HG03064 (cell line): ENCODE results near the gene LIMS4.
"Not testable (repeated sequence)": the region's sequence is repeated elsewhere in the genome, so short reads cannot be mapped to it uniquely, and the experiment has no call there.

Experiments used
- ATAC-seq: cut with Tn5 transposase; IDR thresholded peaks from one replicate; pipeline ENCODE4 v1.9.1; 2021; ENCODE audit warnings: low read depth; ENCODE audit not compliant: unreplicated experiment

The LIMS4 gene

DNA sequence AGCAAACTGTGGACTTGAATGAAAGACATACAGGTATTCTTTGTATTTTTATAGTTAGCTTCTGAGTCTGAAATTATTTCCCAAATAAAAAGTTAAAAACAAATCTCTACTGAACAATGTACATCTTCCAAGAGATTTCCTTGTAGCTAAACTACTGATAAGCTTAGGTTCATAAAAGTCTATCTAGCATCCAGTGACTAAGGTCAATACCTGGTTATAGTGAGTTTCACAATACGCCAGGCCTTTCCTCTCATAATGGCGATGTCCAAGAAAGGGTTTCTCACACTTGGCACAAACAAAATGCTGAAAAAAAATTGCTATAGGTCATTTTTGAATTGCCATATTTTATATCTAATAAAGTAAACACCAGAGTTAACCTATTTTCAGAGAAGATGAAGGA lies 21.7 kb downstream of the LIMS4 start:
- not testable (repeated sequence) for ATAC-seq

DNA sequence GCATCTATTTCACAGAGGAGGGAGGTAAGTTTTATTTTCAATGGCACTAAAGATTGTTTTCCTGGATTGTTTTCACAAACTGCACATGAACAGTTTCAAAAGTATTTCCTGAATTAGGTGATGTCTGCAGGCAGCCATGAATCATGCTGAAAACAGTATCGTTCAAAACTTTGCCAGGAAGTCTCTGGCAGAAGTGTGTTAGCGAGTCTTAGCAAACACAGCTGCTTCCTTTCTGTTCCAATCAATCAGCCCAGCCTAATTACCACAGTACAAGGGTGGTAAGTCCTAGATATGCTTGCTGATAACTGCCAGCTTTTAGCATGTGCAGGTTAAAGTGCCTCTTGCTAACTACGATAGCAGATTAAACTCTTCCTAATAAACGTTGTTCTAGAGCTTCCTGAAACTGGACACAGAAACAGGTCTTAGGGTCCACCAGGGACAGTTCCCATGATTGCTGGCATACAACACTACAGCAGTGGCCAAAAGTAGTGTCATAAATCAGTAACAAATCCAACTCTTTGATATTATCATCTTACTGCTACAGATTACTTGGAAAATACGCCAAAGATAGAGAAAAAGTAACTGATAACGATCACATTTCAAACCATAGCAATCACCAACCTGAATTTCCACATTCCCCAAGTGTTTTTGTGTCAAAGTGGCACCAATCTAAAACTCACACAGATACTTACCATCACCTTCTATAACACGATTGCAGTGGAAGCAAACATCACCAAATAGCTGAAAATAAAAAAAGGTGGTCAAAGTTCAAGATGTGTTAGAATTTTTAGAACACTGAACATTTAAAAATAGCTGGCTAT lies 23.3 kb downstream of the LIMS4 start:
- ATAC-seq = not testable (repeated sequence)

DNA sequence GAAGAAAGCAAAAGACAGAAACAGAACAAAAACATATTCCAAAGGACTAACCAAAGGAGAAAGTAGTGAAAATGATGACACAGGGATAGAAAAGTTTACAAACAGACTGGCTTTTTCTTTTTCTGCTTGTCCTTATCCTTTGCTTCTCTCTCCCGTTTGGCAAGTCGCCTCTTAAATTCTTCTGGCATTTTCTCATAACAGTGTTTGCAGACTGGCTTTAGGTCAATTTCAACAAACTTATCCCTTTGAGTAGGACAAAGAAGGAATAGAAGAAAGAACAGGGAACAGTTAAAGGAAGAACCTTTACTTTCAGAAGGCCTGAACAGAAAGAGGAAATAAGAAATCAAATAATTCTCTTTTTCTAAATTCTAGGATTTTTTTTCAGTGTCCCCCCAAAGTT lies 26.0 kb downstream of the LIMS4 start:
- not testable (repeated sequence) for ATAC-seq

DNA sequence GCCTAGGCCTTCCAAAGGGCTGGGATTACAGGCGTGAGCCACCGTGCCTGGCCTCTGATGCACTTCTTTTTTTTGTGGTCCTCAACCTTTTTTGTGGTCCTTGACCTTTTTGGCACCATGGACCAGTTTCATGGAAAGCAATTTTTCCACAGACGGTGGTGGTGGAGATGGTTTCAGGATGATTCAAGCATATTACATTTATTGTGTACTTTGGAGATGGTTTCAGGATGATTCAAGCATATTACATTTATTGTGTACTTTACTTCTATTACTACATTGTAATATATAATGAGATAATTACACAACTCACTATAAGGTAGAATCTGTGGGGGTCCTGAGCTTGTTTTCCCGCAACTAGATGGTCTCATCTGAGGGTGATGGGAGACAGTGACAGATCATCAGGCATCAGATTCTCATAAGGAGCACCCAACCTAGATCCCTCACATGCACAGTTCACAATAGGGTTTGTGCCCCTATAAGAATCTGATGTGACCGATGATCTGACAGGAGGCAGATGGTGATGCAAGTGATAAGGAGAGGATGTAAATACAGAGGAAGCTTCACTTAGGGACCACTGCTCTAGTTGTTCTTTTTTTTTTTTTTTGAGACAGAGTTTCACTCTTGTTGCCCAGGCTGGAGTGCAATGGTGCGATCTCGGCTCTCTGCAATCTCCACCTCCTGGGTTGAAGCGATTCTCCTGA lies 29.2 kb downstream of the LIMS4 start:
- ATAC-seq = not testable (repeated sequence)

DNA sequence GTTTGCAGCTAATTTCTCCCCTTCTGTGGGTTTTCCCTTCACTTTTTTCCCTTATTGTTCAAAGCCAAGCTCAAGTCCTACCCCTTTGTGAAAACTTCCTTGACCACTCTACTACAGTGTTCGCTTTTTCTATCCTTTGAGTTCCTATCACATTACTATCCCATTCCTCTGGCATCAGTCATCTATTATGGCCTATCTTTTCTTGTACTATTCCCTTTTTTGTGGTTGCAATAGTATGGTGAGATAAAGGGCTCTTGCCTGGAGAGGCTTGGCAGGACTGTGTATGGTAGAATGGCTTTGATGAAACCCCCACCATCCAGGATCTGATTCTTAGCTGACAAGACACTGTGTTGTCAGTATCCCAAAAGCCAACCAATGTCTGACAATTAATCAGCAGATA lies 30.7 kb downstream of the LIMS4 start:
- not testable (repeated sequence) for ATAC-seq

DNA sequence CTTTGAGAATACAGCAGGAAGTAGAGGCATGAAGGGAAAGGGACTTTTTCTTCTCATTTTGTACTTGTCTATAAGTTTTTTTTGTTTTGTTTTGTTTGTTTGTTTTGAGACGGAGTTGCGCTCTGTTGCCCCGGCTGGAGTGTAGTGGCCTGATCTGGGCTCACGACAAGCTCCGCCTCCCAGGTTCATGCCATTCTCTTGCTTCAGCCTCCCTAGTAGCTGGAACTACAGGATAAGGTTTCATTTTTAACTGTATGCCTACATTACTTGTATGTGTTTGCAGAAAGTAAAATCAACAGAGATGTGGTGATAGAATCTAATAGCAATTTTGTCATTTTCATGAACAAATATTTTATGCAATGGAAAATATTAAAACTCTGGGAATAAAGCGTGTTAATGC lies 38.1 kb downstream of the LIMS4 start:
- not testable (repeated sequence) for ATAC-seq

DNA sequence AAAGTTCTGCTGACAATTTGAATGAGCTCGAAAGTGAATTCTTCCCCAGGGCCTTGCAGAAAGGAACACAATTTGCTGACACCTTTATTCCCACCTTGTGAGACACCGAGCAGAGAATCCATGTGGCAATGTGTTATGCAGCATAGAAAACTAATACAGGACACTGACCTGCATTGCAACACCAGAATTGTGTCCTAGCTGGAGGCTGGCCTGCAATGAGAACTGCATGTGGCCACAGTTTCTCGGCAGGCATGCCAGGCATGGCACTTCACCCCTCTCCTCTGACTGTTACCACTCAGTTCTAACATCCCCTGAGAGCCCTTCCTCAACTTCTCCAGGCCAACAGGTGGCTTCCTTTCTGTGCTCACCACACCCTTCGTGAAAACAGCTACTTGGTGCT lies 46.9 kb downstream of the LIMS4 start:
- not testable (repeated sequence) for ATAC-seq

DNA sequence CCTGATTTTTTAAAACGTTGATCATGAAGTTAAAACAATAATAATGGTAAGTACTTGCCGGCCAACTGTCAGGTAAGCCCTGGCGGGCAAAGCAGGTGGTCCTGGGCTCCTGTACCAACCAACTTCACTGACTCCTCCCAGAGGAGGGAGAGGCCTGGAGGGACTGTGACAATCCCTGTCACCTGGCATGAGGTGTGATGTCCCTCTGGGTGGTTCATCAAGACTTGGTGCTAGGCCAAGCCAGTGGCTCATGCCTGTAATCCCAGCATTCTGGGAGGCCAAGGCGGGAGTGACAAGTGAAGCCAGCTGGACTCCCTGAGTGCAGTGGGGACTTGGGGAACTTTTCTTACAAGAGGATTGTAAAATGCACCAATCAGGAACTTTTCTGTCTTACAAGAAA lies 48.2 kb downstream of the LIMS4 start:
- ATAC-seq = not testable (repeated sequence)

DNA sequence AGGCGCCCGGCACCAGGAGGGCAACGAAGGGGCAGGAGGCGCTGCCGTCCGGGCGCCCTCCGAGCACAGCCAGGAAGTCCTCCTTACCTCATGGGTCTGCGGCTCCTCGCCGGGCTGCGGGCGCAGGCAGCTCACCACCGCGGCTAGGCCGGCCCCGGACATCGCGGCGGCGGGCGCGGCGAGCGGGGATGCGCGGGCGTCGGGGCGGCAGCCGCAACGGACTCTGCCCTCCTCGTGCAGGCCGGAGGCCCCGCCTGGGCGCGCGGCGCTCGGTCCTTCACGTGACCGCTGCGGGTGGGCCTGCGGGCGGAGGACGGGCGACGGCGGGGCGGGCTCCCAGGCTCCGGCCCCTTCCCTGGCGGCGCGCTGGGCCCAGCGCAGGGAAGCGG lies 49.0 kb downstream of the LIMS4 start:
- ATAC-seq = not testable (repeated sequence)

DNA sequence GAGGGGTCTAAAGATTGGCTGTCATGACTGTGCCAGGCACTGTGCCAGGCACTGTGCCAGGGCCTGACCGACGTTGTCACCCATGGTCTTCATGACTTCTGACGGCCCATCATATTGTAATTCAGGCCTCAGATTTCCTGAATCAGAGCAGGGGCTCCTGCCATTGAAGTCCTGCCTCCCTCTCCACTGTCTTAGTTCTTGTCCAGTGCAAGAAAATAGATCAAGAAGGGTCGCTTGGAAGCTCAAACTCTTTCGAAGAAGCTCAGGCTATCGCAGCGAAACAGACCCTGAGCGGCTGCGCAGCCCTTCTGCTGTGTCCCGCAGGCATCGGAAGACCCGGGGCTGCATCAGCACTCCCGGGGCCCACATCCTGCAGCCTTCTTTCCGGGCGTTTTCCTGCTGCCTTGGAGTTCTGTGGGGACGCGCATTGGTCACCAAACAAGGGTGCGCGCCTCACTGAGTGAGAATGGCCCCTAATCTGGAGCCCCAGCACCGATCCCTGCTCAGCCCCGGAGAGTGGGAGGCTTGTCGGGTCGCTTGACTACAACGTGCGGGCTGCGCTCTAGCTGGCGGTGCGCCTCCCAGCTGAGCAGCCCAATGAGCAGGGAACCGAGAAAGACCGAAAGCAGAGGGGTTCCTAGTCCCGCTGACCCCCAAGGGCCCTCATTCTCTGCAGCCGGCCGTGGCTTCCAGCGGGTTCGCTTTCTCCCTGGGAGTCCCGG lies 49.6 kb downstream of the LIMS4 start:
- ATAC-seq = not testable (repeated sequence)

DNA sequence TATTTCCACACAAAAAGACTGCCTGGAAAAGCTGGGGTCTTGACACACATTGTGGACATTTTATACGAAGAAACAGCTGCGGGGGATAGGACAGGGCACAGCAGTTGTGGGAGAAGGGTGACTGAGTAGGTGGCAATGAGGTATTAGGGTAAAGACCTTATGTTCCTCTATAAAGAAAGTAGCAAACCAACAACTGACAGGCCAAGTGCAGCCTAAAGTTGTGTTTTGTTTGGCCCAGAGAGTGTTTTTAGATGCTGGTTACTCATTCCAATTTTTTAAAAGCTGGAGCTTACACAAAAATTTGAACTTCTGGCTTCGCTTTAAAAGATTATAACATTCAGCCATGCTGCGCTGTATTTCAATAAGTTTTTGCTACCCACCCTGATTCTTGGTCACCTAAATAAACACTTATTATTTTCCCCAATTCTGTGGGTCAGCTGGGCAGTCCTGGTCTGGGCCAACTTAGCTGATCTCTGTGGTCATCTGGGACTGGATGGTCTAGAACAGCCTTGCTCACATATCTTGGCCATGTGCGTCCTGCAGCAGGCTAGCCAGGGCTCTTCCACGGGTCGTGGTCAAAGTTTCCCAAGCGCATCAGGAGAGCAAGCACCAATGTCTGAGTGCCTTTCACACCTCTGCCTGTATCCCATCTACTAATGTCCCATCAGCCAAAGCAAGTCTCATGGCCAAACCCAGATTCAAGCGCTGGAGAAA lies 51.8 kb downstream of the LIMS4 start:
- ATAC-seq = not testable (repeated sequence)

DNA sequence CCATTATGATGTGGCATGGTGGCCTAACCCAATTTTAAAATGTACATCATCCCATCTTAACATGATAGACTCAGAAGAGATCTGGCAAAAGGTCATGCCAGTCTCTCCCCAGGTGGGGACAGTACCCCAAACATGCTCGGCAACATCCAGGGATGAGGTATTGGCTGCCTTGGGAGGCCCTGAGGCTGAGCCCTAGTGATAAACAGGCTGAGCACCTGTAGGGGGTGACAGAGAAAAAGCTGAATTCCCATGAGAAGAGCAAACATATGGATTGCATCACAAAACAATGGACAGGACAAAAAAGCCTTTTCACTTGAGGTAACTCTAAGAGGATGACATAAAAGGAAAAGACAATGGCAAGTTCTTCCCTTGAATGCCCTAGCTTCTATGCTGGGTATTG lies 65.5 kb downstream of the LIMS4 start:
- not testable (repeated sequence) for ATAC-seq

DNA sequence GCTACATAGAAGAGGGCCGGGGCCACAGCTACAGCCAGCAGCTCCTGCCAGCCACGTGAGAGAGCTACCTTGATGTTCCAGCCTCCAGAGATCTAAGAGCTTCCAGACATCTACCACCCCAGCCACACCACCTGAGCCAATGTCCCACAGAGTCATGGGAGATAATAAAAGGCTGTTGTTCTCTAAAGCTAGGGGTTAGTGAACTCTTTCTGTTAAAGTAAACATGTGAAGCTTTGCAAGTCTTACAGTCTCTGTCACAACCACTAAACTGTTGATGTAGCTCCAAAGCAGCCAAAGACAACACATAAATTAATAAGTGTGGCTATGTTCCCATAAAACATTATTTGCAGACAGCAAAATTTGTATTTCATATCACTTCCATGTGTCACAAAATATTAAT lies 67.6 kb downstream of the LIMS4 start:
- ATAC-seq = not testable (repeated sequence)

DNA sequence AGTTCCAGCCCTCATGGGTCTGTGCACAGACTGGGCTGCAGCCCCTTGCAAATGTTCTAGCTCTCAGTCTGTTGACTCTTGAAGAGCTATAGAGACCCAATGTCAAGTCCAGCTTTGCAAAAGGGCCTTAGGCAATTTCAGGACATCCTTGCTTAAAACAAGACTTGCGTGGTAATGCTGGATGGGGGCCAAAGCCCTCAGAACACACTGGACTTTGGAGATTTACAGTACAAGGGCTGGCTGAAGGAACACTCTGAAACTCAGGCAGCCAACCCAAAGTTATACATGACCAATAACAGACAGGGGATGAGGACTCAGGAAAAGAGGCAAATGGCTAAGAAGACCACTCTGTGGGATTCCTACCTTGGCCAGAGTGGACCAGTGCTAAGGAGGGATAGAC lies 68.4 kb downstream of the LIMS4 start:
- ATAC-seq = not testable (repeated sequence)

DNA sequence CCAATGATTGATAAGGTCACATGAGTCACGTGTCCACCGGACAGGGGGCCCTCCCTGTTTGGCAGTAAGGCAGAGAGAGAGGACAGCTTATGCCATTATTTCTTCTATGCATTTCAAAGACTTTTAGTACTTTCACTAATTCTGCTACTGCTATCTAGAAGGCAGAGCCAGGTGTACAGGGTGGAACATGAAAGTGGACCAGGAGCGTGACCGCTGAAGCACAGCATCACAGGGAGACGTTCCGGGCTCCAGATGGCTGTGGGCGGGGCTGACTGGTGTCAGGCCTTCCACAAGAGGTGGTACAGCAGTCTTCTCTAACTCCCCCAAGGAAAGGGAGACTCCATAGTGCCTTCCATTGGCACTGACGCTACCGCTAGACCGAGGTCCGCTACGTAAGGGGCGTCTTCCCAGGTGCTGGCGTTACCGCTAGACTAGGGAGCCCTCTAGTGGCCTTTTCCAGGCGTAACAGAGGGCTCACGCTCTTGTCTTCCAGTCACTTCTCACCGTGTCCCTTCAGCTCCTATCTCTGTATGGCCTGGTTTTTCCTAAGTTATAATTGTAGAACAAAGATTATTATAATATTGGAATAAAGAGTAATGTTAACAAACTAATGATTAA lies 71.5 kb downstream of the LIMS4 start:
- not testable (repeated sequence) for ATAC-seq

DNA sequence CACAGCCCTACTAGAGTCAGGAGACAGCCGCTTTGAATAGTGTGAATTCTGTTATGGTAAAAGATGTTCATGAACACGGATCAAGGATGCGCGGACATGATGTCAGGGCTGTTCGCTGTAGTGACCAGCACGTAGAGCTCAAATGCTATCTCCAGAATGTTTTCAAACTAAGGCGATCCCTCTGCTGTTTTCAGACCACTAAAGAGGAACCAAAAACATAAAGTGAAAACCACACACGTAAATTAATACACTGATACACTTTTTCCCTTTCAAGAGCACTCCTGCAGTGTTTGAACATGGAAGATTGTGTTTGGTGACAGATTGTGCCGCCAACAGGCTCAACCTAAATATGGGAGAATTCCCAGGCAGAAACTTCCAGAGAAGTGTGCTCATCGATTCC lies 73.2 kb downstream of the LIMS4 start:
- not testable (repeated sequence) for ATAC-seq

DNA sequence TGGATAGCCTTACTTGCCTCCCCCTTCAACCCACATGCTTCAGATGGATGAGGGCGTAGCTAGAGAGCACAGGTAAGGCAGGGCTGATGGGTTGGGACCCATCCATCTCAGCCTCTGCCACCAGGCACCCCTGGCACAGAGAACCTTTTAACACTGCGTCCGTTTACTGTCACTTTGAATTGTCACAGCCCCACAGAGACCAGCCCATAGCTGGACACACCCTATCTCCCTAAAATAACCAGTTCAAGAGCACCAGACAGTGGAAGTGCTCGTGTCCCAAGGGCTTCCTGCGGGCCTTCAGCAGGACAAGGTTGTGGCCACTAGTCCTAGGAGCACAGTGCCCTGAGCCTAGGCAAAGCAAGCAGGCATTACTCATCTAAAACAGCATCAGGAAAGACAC lies 76.6 kb downstream of the LIMS4 start:
- ATAC-seq = not testable (repeated sequence)
